Hematopoietic multipotent progenitor cell treated with erythropoietin and hydrocortisone succinate and interleukin-3 and kit ligand, for 17 days (in vitro differentiated cells): ENCODE results near the gene TFR2.

Source experiments
- DNase-seq: peaks from one replicate; pipeline ENCODE4 v3.0.0-alpha.2; 2015; ENCODE audit warnings: low spot score

The TFR2 gene

GRCh38 chr7:100586266-100587025 lies 54.9 kb downstream of the TFR2 start, which contains the start of gene FBXO24:
Gene FBXO24 (plus strand): TSS chr7:100586328. CDS start chr7:100586626, 298 bp downstream.
- DNase-seq: peak; percentile 100

GRCh38 chr7:100585511-100586265 lies 55.7 kb downstream of the TFR2 start, which contains the start of gene LRCH4:
Gene LRCH4 (minus strand): TSS chr7:100586129. CDS start chr7:100586100, 29 bp downstream.
- DNase-seq: peak; percentile 80

GRCh38 chr7:100584683-100585510 lies 56.5 kb downstream of the TFR2 start:
- peak; percentile 55 for DNase-seq

GRCh38 chr7:100584054-100584682 lies 57.2 kb downstream of the TFR2 start:
- no peak for DNase-seq

- no peak for DNase-seq
Observed at GRCh38 chr7:100583132-100584053, 58.0 kb downstream of the TFR2 start.

- no peak for DNase-seq
Observed at GRCh38 chr7:100582650-100583049, 58.7 kb downstream of the TFR2 start.

GRCh38 chr7:100582041-100582579 lies 59.2 kb downstream of the TFR2 start:
- DNase-seq: no peak

- no peak for DNase-seq
Observed at GRCh38 chr7:100580466-100581283, 60.7 kb downstream of the TFR2 start.

- DNase-seq: no peak
Observed at GRCh38 chr7:100578246-100579183, 62.8 kb downstream of the TFR2 start.

GRCh38 chr7:100577507-100577906 lies 63.8 kb downstream of the TFR2 start:
- no peak for DNase-seq

- no peak for DNase-seq
Observed at GRCh38 chr7:100577103-100577502, 64.2 kb downstream of the TFR2 start.

GRCh38 chr7:100576384-100576993 lies 64.9 kb downstream of the TFR2 start:
- DNase-seq: no peak

- no peak for DNase-seq
Observed at GRCh38 chr7:100575746-100576383, 65.5 kb downstream of the TFR2 start.

GRCh38 chr7:100575206-100575631 lies 66.1 kb downstream of the TFR2 start:
- DNase-seq: no peak

- no peak for DNase-seq
Observed at GRCh38 chr7:100574362-100575205, 66.8 kb downstream of the TFR2 start.

GRCh38 chr7:100573691-100574361 lies 67.5 kb downstream of the TFR2 start, which contains the start of gene SAP25:
Gene SAP25 (minus strand): TSS chr7:100573900. CDS start chr7:100573742, 158 bp downstream.
- no peak for DNase-seq
